SU-DHL-6 (cell line): ENCODE measurements around the gene FBXL20.

ENCODE experiments used
- H2AFZ ChIP-seq: fragments of 200-600 bp; sonication (generic); 2 replicates; pipeline ENCODE4 v1.6.1; 2014; ENCODE audit warnings: low read depth, mild to moderate bottlenecking, moderate library complexity, mixed read lengths, antibody characterized with exemption, low read length; ENCODE audit not compliant: severe bottlenecking
- H3F3A ChIP-seq: fragments of 200-600 bp; shearing (Covaris generic); 2 replicates; pipeline ENCODE4 v1.6.0; 2016; ENCODE audit warnings: antibody characterized with exemption, mild to moderate bottlenecking; ENCODE audit not compliant: insufficient read depth
- H3K27ac ChIP-seq: fragments of 200-600 bp; sonication (generic); 2 replicates; pipeline ENCODE4 v1.5.1; 2016; ENCODE audit warnings: low read depth, mild to moderate bottlenecking, low read length, moderate library complexity, mixed read lengths
- H3K27me3 ChIP-seq: fragments of 200-600 bp; sonication (generic), shearing (Covaris generic); 2 replicates; pipeline ENCODE4 v1.6.0; 2014; ENCODE audit warnings: mild to moderate bottlenecking, low read length
- H3K36me3 ChIP-seq: fragments of 200-600 bp; sonication (generic); 2 replicates; pipeline ENCODE4 v1.6.1; 2014; ENCODE audit warnings: mild to moderate bottlenecking, low read length, mixed read lengths
- H3K4me2 ChIP-seq: fragments of 300-600, 200-600 bp; shearing (Covaris generic), sonication (generic); 2 replicates; pipeline ENCODE4 v1.6.0; 2014; ENCODE audit warnings: low read length, low read depth, mild to moderate bottlenecking; ENCODE audit not compliant: poor library complexity, severe bottlenecking
- H3K4me3 ChIP-seq: fragments of 200-600 bp; sonication (generic); 2 replicates; pipeline ENCODE4 v1.5.1; 2014; ENCODE audit warnings: antibody characterized with exemption, low read length, mild to moderate bottlenecking, mixed read lengths; ENCODE audit not compliant: insufficient read depth, poor library complexity, severe bottlenecking
- H3K79me2 ChIP-seq: fragments of 200-600 bp; sonication (generic); 2 replicates; pipeline ENCODE4 v1.6.1; 2014; ENCODE audit warnings: mild to moderate bottlenecking, low read length, moderate library complexity; ENCODE audit not compliant: insufficient read depth
- H3K9ac ChIP-seq: fragments of 200-600 bp; sonication (generic); 2 replicates; pipeline ENCODE4 v1.7.0; 2014; ENCODE audit warnings: mild to moderate bottlenecking, low read length
- H3K9me2 ChIP-seq: fragments of 200-600 bp; sonication (generic); replicated peaks from 2 replicates; pipeline ENCODE4 v1.6.1; 2014; ENCODE audit warnings: low read length; ENCODE audit not compliant: insufficient read depth
- H3K9me3 ChIP-seq: fragments of 200-600 bp; sonication (generic); 2 replicates; pipeline ENCODE4 v1.6.1; 2014; ENCODE audit warnings: low read length, mixed read lengths; ENCODE audit not compliant: insufficient read depth
- H4K20me1 ChIP-seq: fragments of 200-600 bp; sonication (generic); 2 replicates; pipeline ENCODE4 v1.6.1; 2014; ENCODE audit warnings: low read depth, mild to moderate bottlenecking, antibody characterized with exemption, low read length, moderate library complexity, mixed read lengths
- EZH2phosphoT487 ChIP-seq: fragments of 200-600 bp; sonication (generic), shearing (Covaris generic); conservative IDR thresholded peaks from 2 replicates; pipeline ENCODE4 v1.6.1; 2018; ENCODE audit warnings: mild to moderate bottlenecking, antibody characterized with exemption, low read length, moderate library complexity, mixed read lengths
- TF ChIP-seq, protein P1 (sequence below): fragments of 200-600 bp; sonication (generic); IDR thresholded peaks from one replicate; pipeline ENCODE4 v1.5.1; 2017; ENCODE audit warnings: antibody characterized with exemption, mild to moderate bottlenecking, low read length, moderate library complexity; ENCODE audit not compliant: insufficient read depth, poor library complexity, severe bottlenecking

Gene FBXL20

DNA sequence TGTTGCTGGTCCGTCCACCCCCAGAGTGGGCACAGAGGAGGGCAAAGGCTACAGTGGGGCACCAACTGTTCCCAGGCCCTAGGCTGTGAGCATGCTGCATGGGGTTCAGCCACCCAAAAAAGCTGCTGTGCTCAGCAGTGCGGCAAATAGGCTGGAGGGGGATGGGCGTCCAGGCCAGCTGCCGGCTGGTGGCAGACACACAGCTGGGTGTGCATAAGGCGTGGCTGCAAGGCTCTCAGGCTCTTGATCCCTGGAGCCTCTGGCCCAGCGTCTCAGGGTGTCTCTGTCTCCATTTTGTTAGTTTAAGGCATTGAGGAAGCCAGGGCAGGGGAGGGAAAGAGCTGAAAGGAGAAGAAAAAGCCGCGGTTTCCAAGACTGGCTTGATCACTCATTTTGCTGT, 192.5 kb downstream of the FBXL20 start:
- H3K9me3 ChIP-seq: no peaks in the 10 kb centered on the region
- peak overlapping the region; percentile 78 for H3K27ac ChIP-seq
- no peaks in the 10 kb centered on the region for H4K20me1 ChIP-seq
- no peak overlapping the region for H2AFZ ChIP-seq
- H3K4me2 ChIP-seq: peak overlapping the region; percentile 41
- H3K4me3 ChIP-seq: no peak overlapping the region
- no peaks in the 10 kb centered on the region for H3K79me2 ChIP-seq
- peaks cover 3% of the 10 kb centered on the region; the same call in 1 of the 2 replicates for H3K36me3 ChIP-seq
- H3F3A ChIP-seq: peaks cover 28% of the 10 kb centered on the region
- no peaks in the 10 kb centered on the region for H3K9me2 ChIP-seq
- no peaks in the 10 kb centered on the region for H3K27me3 ChIP-seq
- TF ChIP-seq EZH2phosphoT487: no peak
- TF ChIP-seq, protein P1, sequence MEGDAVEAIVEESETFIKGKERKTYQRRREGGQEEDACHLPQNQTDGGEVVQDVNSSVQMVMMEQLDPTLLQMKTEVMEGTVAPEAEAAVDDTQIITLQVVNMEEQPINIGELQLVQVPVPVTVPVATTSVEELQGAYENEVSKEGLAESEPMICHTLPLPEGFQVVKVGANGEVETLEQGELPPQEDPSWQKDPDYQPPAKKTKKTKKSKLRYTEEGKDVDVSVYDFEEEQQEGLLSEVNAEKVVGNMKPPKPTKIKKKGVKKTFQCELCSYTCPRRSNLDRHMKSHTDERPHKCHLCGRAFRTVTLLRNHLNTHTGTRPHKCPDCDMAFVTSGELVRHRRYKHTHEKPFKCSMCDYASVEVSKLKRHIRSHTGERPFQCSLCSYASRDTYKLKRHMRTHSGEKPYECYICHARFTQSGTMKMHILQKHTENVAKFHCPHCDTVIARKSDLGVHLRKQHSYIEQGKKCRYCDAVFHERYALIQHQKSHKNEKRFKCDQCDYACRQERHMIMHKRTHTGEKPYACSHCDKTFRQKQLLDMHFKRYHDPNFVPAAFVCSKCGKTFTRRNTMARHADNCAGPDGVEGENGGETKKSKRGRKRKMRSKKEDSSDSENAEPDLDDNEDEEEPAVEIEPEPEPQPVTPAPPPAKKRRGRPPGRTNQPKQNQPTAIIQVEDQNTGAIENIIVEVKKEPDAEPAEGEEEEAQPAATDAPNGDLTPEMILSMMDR: no peak
- peak overlapping the region; percentile 38 for H3K9ac ChIP-seq

DNA sequence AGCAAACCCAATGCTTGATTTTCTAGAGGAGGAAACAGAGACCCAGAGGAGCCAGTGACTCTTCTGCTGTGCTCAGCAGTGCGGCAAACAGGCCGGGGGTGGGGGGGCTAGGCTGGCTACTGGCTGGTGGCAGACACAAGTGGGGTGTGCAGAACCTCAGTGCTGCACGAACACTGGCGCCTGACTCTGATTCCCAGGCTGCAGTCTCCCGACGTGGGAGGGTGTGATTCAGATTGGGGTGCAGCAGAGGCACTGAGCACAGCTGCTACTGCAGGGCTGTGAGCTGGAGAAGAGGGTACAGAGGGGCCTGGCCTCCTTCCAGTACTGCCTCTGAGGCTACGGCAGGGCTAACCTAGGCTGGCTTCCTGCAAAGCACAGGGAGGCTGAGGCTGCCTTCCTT, 193.3 kb downstream of the FBXL20 start:
- H3K79me2 ChIP-seq: no peaks in the 10 kb centered on the region
- H3F3A ChIP-seq: peaks cover 34% of the 10 kb centered on the region
- H3K9me2 ChIP-seq: no peaks in the 10 kb centered on the region
- no peaks in the 10 kb centered on the region for H4K20me1 ChIP-seq
- H3K9me3 ChIP-seq: no peaks in the 10 kb centered on the region
- TF ChIP-seq, protein P1: no peak
- TF ChIP-seq EZH2phosphoT487: no peak
- peak overlapping the region; percentile 41 for H3K4me2 ChIP-seq
- peak overlapping the region; percentile 38 for H3K9ac ChIP-seq
- H3K4me3 ChIP-seq: no peak overlapping the region
- no peaks in the 10 kb centered on the region for H3K27me3 ChIP-seq
- H2AFZ ChIP-seq: no peak overlapping the region
- peaks cover 5% of the 10 kb centered on the region; the same call in 1 of the 2 replicates for H3K36me3 ChIP-seq
- peak overlapping the region; percentile 78 for H3K27ac ChIP-seq

GRCh38 chr17:39205112-39205526, 196.3 kb downstream of the FBXL20 start:
- Histone ChIP-seq H3K36me3 (peaks cover 28% of the 10 kb centered on the region), H3K27ac (no peak overlapping the region), H3K4me2 (no peak overlapping the region), H3K9ac (no peak overlapping the region), H3K4me3 (no peak overlapping the region), H3K27me3 (no peaks in the 10 kb centered on the region), H3K9me3 (no peaks in the 10 kb centered on the region), H3K9me2 (no peaks in the 10 kb centered on the region), H2AFZ (no peak overlapping the region), H3F3A (peaks cover 59% of the 10 kb centered on the region), H3K79me2 (peaks cover 25% of the 10 kb centered on the region), H4K20me1 (peaks cover 6% of the 10 kb centered on the region; the same call in 1 of the 2 replicates)
- no peak for TF ChIP-seq EZH2phosphoT487
- TF ChIP-seq, protein P1: no peak
